Astrocyte of the cerebellum (primary cell): ENCODE data around the gene DISC1.
"Not testable (repeated sequence)": the region's sequence is repeated elsewhere in the genome, so short reads cannot be mapped to it uniquely, and the experiment has no call there.

Source experiments
- DNase-seq: peaks from one replicate; pipeline ENCODE4 v3.0.0-alpha.2; 2011; ENCODE audit warnings: low read depth
- H3K4me3 ChIP-seq: 2 replicates; pipeline ENCODE4 v1.5.1; 2011; ENCODE audit warnings: mild to moderate bottlenecking, low read depth, low read length, moderate library complexity
- in situ Hi-C: cut with HindIII; loops from 2 replicates; pipeline ENCODE4 v1.10.0; 2017; ENCODE audit warnings: low sequenced_read_pairs
- TF ChIP-seq, protein P1 (sequence below): IDR thresholded peaks from 2 replicates; pipeline ENCODE4 v1.5.1; 2012; ENCODE audit warnings: low read length, low read depth, moderate library complexity, mild to moderate bottlenecking; ENCODE audit errors: missing control alignments

DISC1 gene

DNA sequence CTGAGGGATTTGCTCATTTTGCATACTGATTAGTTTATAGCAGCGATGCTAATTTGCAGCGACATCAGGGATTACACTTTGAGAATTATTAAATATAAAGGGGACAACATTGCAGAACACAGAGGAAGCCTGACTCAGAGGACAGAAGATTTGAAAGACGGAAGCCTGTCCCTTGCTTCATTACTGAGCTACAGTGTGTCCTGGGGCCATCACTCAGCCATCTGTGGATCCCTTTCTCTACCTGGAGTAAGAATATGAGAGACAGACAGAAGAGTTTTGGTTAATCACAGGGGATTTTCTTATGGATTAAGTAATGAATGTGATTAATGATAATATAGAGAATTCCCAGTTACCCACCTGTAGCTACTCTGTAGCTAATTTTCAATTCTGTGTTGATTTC lies 134.7 kb downstream of the DISC1 start:
- in situ Hi-C loops: no loop called here
- no peak for DNase-seq
- TF ChIP-seq, protein P1, sequence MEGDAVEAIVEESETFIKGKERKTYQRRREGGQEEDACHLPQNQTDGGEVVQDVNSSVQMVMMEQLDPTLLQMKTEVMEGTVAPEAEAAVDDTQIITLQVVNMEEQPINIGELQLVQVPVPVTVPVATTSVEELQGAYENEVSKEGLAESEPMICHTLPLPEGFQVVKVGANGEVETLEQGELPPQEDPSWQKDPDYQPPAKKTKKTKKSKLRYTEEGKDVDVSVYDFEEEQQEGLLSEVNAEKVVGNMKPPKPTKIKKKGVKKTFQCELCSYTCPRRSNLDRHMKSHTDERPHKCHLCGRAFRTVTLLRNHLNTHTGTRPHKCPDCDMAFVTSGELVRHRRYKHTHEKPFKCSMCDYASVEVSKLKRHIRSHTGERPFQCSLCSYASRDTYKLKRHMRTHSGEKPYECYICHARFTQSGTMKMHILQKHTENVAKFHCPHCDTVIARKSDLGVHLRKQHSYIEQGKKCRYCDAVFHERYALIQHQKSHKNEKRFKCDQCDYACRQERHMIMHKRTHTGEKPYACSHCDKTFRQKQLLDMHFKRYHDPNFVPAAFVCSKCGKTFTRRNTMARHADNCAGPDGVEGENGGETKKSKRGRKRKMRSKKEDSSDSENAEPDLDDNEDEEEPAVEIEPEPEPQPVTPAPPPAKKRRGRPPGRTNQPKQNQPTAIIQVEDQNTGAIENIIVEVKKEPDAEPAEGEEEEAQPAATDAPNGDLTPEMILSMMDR: no peak
- H3K4me3 ChIP-seq: no peak overlapping the region

DNA sequence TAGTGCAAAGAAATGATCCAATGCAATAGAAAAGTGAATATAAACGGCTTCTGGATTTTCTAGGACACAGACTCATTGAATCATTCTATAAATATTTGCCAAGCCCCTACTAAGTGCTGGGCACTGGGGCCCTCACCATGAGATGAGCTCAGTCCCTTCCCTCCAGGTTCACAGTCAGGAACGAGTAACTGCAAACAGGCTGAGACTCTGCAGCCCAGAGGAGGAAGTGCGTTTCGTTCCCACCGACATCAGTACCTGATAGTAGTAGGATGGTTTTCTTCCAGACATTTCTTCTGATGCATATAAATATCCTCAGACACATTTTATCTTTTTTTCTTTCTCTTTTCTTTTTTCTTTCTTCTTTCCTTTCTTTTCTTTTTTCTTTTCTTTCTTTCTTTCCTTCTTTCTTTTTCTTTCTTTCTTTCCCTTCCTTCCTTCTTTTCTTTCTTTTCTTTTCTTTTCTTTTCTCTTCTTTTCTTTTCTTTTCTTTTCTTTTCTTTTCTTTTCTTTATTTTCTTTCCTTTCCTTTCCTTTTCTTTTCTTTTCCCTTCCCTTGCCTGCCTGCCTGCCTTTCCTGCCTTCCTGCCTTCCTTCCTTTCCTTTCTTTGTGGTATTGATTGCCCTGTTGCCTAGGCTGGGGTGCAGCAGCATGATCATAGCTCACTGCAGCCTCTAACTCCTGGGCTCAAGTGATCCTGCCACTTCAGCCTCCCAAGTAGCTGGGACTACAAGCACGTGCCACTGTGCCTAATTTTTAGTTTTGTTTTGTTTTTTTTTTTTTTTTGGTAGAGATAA lies 135.4 kb downstream of the DISC1 start:
- no peak overlapping the region for H3K4me3 ChIP-seq
- DNase-seq: no peak
- in situ Hi-C loops: no loop called here
- TF ChIP-seq, protein P1: no peak

DNA sequence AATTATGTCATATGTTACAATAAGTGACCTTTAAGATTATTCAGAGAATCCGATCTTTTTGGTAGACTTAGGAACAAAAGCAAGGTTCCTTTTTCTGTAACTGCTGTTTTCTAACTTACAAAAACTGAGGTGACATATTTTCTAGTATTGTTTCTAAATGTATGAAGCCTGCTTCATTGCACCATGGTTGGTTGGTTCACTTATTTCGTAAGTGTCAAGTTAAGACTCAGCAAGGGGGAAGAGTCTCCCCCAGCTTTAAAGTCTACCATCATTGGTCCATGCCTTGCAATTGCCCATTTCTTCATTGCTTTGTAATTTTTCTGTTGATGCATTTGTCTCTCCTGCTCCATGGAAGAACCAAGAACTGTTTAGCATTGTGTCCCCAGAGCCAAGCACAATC lies 136.9 kb downstream of the DISC1 start:
- no peak overlapping the region for H3K4me3 ChIP-seq
- in situ Hi-C loops: no loop called here
- TF ChIP-seq, protein P1: no peak
- DNase-seq: no peak

DNA sequence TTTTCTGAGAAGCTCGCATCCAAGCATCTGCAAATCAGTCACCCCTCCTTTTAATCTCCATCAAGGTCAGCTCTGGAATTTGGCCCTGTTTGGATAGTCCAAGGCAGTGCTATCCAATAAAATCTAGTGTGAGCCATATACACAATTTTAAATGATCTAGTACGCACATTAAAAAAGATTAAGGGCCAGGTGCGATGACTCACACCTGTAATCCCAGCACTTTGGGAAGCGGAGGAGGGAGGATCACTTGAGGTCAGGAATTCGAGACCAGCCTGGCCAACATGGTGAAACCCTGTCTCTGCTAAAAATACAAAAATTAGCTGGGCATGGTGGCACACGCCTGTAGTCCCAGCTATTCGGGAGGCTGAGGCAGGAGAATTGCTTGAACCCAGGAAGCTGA lies 139.2 kb downstream of the DISC1 start:
- DNase-seq, H3K4me3 ChIP-seq: not testable (repeated sequence)
- in situ Hi-C loops: loop anchor here (5.0 kb wide), 1 partner anchor 56 kb away; no protein-coding TSS in a partner anchor

DNA sequence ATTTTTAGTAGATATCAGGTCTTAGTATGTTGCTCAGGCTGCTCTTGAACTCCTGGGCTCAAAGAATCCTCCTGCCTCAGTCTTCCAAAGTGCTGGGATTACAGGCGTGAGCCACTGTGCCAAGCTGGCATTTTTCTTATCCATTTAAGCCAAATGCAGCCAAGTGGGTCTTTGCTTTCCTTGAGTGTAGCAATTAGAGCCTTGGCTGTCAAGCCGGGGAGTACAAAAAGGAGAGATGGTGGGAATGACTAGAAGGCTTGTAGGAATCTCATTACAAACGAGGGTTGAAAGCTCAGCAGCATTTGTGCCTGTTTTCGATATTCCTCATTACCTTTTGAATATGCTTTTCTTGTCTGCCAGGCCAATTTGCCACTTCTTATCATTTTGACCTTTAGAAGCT lies 140.9 kb downstream of the DISC1 start:
- DNase-seq: no peak
- TF ChIP-seq, protein P1: no peak
- in situ Hi-C loops: loop anchor here (5.0 kb wide), 1 partner anchor 55 kb away; no protein-coding TSS in a partner anchor
- no peak overlapping the region for H3K4me3 ChIP-seq

DNA sequence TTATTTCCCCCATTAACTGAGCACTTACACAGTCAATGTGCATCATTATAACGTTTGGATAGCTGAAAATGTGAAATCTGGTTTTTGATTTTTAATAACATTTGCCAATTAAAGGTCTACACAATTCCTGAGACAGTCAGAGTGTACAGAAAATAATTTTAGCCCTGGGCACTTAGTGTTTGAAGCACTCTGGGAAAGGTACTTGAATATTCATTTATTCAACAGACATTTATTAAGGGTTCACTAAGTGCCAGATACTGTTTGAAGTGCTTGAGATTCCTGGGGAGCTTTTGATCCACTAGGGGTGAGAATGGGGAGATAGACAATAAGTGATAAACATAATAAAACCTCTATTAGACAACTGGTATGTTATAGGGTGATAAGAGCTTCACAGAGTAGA lies 141.8 kb downstream of the DISC1 start:
- in situ Hi-C loops: loop anchor here (5.0 kb wide), 1 partner anchor 54 kb away; no protein-coding TSS in a partner anchor
- TF ChIP-seq, protein P1: no peak
- H3K4me3 ChIP-seq: no peak overlapping the region
- DNase-seq: no peak

DNA sequence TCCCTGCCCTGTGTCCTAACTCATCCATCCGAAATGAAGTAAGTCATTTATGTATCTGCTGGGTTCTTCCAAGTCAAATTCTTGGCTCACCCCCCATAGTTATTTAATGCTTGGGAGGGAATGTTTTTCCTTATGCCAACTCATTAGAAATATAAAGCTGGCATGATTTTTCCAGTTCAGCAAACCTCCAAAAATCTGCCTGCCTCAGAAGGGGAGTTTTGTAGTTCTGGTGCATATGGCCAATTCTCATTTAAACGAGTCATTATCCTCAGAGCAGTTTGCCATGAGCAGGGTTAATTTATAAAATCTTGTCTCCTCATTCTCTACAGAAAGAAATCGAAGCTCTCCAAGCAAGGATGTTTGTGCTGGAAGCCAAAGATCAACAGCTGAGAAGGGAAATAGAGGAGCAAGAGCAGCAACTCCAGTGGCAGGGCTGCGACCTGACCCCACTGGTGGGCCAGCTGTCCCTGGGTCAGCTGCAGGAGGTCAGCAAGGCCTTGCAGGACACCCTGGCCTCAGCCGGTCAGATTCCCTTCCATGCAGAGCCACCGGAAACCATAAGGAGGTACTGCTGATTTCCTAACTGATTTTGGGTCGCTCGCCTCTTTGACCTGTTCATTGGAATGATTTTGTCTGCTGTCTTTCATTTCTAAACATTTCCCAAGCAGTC lies 144.1 kb downstream of the DISC1 start:
- DNase-seq: no peak
- in situ Hi-C loops: no loop called here
- H3K4me3 ChIP-seq: no peak overlapping the region
- TF ChIP-seq, protein P1: no peak
